Spinal cord (tissue), 10 donors: ENCODE measurements around the gene ATRN. TPM values are rescaled to one million over a fixed set of nuclear protein-coding genes. Genes with fewer than 3 reads are reported as not detected.

Experiments used
- DNase-seq, 6 donors: peaks; one replicate each; pipeline versions ENCODE4 v3.0.0 to v3.0.0-alpha.2; 2013 to 2015; ENCODE audit warnings: low spot score in 6 of 6, low read depth in 4 of 6
- H3K27ac ChIP-seq: one replicate; pipeline ENCODE4 v1.5.1; 2013; ENCODE audit warnings: low read depth, low read length, control low read depth
- H3K27me3 ChIP-seq: one replicate; pipeline ENCODE4 v1.6.1; 2013; ENCODE audit warnings: low read length; ENCODE audit not compliant: control insufficient read depth, insufficient read depth
- H3K36me3 ChIP-seq: one replicate; pipeline ENCODE4 v1.6.1; 2013; ENCODE audit warnings: low read length; ENCODE audit not compliant: control insufficient read depth, insufficient read depth
- H3K4me1 ChIP-seq: one replicate; pipeline ENCODE4 v1.6.1; 2013; ENCODE audit warnings: low read length; ENCODE audit not compliant: control insufficient read depth, insufficient read depth
- H3K4me3 ChIP-seq: one replicate; pipeline ENCODE4 v1.5.1; 2013; ENCODE audit warnings: low read depth, low read length, control low read depth
- H3K9me3 ChIP-seq: one replicate; pipeline ENCODE4 v1.6.1; 2013; ENCODE audit warnings: low read length; ENCODE audit not compliant: control insufficient read depth, insufficient read depth
- WGBS: methylation state at CpG from one replicate; pipeline ENCODE4 v1.1.5; 2013; ENCODE audit warnings: missing lambda C conversion rate; ENCODE audit not compliant: insufficient coverage; 5-methylcytosine and 5-hydroxymethylcytosine counted together
- polyA plus RNA-seq, 2 donors: library from polyadenylated mRNA; unstranded; fragments of 120-200 nt; gene quantifications; one replicate each; pipeline ENCODE4 v1.2.1, GENCODE V29; 2013; ENCODE audit not compliant: insufficient read length in 2 of 2
- small RNA-seq: library from RNA; depleted of rRNA; stranded (forward); fragments of <200 nt; gene quantifications from one replicate; pipeline ENCODE3, GENCODE V24; 2014; ENCODE audit warnings: low replicate concordance
- total RNA-seq, 2 donors: library from RNA; depleted of rRNA in 1 of 2; stranded (reverse); fragments of 120-200 nt in 1 of 2; fragments of >200 nt in 1 of 2; gene quantifications; one replicate each; pipeline versions ENCODE4 v1.2.3 to v1.2.4, GENCODE V29; 2013 to 2014
- donor health status: healthy.

The ATRN gene
- total and polyA plus RNA-seq, 4 donors: 40.1 to 64.2 (median 46.5) TPM

DNA sequence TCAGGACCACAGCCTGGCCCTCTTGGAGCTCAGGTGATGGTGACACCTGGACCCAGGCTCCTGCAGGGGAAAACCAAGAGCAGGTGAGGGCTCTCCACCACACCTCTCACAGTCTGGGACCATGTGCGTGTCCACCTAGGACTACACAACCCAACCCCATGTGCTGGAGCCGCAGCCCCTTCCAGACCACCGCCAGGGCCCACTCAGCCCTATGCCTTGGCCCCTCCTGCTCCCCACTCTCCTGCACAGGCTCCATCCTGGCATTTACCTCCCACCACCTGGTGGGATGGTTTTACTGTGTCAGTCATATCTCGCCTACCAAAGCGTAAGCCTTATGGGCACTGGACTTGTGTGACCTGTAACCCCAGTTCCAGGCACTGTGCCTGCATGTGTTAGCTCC lies 224.0 kb downstream of the ATRN start:
- 100% methylated on average over 4 of the region's 5 CpGs for WGBS
- no peak overlapping the region for H3K27ac ChIP-seq

DNA sequence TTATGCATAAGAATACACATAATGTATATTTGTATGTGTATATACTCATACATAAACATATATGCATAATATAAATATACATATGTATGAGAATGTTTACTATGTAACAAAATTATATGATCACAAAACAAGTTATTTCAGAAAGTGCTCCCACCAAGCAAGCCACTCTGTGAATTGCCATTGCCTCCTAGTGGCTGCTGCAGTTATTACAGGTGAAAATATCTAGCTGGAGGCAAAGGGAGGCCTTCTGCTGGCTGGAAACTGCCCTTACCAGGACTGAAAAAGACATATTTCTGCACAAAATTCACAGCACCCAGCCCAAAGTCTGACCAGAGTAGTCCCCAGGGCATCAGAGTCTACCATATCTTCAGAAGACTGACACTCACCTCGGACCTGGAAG lies 225.4 kb downstream of the ATRN start:
- H3K27ac ChIP-seq: no peak overlapping the region
- H3K4me3 ChIP-seq: no peak overlapping the region
- H3K27me3 ChIP-seq: no peaks in the 10 kb centered on the region
- no peak for DNase-seq
- WGBS: no CpG with 5 or more reads among the region's 1 CpG
- H3K36me3 ChIP-seq: no peaks in the 10 kb centered on the region
- no peaks in the 10 kb centered on the region for H3K9me3 ChIP-seq
- H3K4me1 ChIP-seq: peaks cover 14% of the 10 kb centered on the region

More for the DNA sequence above, 224.0 kb downstream of the ATRN start:
- no peak for DNase-seq
- Histone ChIP-seq H3K36me3 (no peaks in the 10 kb centered on the region), H3K4me3 (no peak overlapping the region), H3K4me1 (peaks cover 14% of the 10 kb centered on the region), H3K9me3 (no peaks in the 10 kb centered on the region), H3K27me3 (no peaks in the 10 kb centered on the region)

DNA sequence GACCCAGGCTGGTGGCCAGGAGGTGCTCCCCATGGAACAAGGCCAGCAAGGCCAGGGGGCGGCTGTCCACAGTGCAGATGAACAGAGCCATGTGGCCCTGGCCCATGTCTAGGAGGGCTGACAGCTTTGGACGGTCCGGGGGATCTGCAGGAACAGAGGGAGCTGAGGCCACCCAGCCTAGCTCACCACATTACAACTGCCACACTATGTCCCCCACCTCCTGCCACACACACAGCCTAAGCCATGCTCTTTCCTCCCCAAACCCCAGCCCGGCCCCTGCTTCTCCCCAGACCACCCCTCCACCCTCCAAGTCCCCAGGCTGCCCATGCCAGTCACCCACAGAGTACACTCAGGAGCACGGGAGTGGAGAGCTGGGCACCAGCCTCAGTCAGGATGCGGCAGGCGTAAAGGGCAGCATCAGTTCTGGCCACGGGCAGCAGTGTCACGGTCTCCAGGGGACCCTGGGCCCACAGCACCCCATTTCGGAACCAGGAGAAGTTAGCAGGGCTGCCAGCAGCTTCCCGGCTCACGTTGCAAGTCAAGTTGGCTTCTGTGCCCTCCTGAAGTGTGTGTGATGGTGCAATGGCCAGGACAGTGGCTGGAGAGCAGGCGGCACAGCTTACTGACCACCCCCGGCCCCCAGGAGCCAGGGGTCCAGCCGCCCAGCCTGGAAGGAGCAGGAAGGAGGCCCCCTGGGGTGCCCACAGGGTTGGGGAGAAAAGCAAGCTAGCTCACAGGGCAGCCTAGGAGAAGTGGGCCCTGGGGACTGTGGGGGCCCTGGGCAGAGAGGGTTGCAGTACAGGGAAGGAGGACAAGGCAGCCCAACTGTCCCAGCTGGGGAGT lies 226.1 kb downstream of the ATRN start:
- Histone ChIP-seq H3K27ac (no peak overlapping the region), H3K9me3 (no peaks in the 10 kb centered on the region), H3K4me3 (no peak overlapping the region), H3K36me3 (no peaks in the 10 kb centered on the region), H3K4me1 (peaks cover 14% of the 10 kb centered on the region), H3K27me3 (no peaks in the 10 kb centered on the region)
- no peak for DNase-seq
- 88% methylated on average over 15 of the region's 15 CpGs for WGBS

DNA sequence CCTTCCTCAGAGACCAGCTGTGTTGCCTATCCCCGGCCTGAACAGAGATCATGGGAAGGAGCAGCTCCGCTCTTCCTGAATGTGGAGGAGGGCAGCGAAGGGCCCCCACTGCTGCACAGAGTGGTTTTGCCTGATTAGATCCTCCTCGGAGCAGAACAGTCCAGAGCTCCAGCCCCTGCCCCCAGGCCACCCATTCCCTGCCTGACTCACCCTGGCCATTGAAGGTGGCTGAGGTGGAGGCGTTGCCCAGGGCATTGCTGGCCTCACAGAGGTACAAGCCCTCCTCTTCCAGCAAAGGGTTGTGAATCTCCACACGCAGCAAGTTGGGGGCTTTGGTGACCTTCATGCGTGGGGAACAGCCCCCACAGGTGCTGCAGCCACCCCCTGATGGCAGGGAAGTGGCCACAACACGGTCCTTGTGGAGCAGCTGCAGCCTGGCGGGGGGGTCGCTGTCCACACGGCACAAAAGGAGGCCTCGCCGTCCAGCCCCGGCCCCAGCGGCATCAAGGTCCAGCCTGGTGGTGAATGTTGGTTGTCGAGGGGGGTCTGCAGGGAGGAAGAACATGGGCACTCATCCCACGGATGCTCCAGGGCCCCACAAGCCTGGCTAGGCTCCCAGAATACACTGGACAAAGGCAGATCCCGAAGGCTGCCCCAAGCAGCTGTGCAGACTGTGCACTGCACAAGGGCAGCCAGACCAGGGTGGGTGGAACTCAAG lies 226.9 kb downstream of the ATRN start:
- no peak for DNase-seq
- 64% methylated on average over 18 of the region's 18 CpGs for WGBS
- no peak overlapping the region for H3K27ac ChIP-seq

DNA sequence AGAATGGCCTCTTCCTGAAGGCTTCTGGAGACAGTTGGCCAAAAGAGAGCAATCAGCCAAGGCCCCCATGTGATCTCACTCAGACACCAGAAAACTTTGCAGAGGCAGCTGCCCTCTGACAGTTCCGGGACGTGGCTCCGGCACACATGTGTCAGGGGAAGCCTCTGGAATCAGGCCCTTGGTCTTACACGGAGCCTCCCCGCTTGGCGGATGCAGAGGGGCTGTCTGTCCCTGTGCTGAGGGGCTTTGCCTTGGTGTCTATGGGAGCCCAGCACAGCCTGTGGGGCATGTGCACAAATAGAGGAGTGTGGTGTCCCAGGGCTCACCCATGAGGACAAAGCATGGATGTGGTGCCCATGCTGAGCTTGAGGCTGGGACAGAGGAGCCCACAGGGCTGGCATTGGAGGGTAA lies 227.8 kb downstream of the ATRN start:
- Histone ChIP-seq H3K36me3 (no peaks in the 10 kb centered on the region), H3K27me3 (no peaks in the 10 kb centered on the region), H3K27ac (no peak overlapping the region), H3K4me3 (no peak overlapping the region), H3K4me1 (peaks cover 14% of the 10 kb centered on the region), H3K9me3 (no peaks in the 10 kb centered on the region)
- WGBS: 78% methylated on average over 6 of the region's 6 CpGs
- DNase-seq: no peak

More for the DNA sequence above, 226.9 kb downstream of the ATRN start:
- Histone ChIP-seq H3K4me3 (no peak overlapping the region), H3K4me1 (peaks cover 14% of the 10 kb centered on the region), H3K36me3 (no peaks in the 10 kb centered on the region), H3K27me3 (no peaks in the 10 kb centered on the region), H3K9me3 (no peaks in the 10 kb centered on the region)

DNA sequence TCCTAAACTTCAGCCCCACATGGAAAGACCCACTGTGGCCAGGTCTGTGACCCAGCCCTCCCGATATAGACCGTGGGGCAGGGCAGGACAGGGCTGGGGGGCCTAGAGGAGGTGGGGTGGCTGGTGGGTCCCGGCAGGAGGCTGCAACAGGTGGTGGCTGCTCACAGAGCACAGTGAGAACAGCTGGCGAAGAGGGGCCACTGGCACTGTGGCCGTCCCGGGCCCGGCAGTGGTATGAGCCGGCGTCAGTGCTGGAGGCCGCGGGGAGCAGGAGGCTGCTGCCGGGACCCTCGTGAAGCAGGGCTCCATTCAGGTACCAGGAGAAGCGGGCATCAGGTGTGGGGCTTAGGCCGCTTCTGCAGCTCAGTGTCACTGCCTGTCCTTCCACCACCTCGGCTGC lies 228.2 kb downstream of the ATRN start:
- H3K27ac ChIP-seq: no peak overlapping the region
- WGBS: 84% methylated on average over 15 of the region's 16 CpGs
- peaks cover 16% of the 10 kb centered on the region for H3K4me1 ChIP-seq
- DNase-seq: no peak
- no peaks in the 10 kb centered on the region for H3K36me3 ChIP-seq
- no peaks in the 10 kb centered on the region for H3K9me3 ChIP-seq
- no peaks in the 10 kb centered on the region for H3K27me3 ChIP-seq
- no peak overlapping the region for H3K4me3 ChIP-seq

Small RNAs within 50 kb of the gene (small RNA-seq; reads per million reads assigned to genes)
- gene AL353193.1: not detected

Other genes starting within 250 kb of the ATRN start
- under 1 TPM; 0.20 to 0.50 TPM for gene SLC4A11, start 231.8 kb upstream of the ATRN start, total RNA-seq
- 1 to 10 TPM in 1 of 2 donors, under 1 TPM in 1; 0.44 to 1.3 TPM for gene SLC4A11, start 231.8 kb upstream of the ATRN start, polyA plus RNA-seq
- 10 to 100 TPM; 27.2 to 35.6 TPM for gene DNAAF9, start 63.3 kb upstream of the ATRN start, total RNA-seq
- 10 to 100 TPM; 44.1 to 45.4 TPM for gene DNAAF9, start 63.3 kb upstream of the ATRN start, polyA plus RNA-seq
- gene GFRA4, start 192.4 kb downstream of the ATRN start, total RNA-seq: not detected
- under 1 TPM in 1 of 2 donors, not detected in 1; 0.15 TPM for gene GFRA4, start 192.4 kb downstream of the ATRN start, polyA plus RNA-seq
- 10 to 100 TPM; 21.1 to 45.9 TPM for gene ADAM33, start 211.0 kb downstream of the ATRN start, total RNA-seq
- gene ADAM33, start 211.0 kb downstream of the ATRN start, polyA plus RNA-seq: 10 to 100 TPM; 18.9 to 46.3 TPM
- gene SIGLEC1, start 241.6 kb downstream of the ATRN start, total RNA-seq: 1 to 10 TPM; 1.8 to 1.9 TPM
- 1 to 10 TPM in 1 of 2 donors, under 1 TPM in 1; 0.71 to 1.1 TPM for gene SIGLEC1, start 241.6 kb downstream of the ATRN start, polyA plus RNA-seq